Activated T-cell treated with anti-CD3 and anti-CD28 coated beads, Interleukin-2, amount 50 U/mL, for 24 hours (primary cell): ENCODE measurements around the gene EHMT1.

ENCODE experiments used
- DNase-seq: peaks from one replicate; pipeline ENCODE4 v3.0.0-alpha.2; 2020
- H3K27ac Mint-ChIP-seq: 2 replicates; pipeline ENCODE4 v1.8.0; 2020; ENCODE audit warnings: mild to moderate bottlenecking, mixed read lengths
- H3K27me3 Mint-ChIP-seq: 2 replicates; pipeline ENCODE4 v1.8.0; 2020; ENCODE audit warnings: mixed read lengths
- H3K36me3 Mint-ChIP-seq: 2 replicates; pipeline ENCODE4 v1.8.0; 2020; ENCODE audit warnings: low read depth, mixed read lengths
- H3K4me1 Mint-ChIP-seq: 2 replicates; pipeline ENCODE4 v1.8.0; 2020; ENCODE audit warnings: low read depth, mixed read lengths
- H3K4me3 Mint-ChIP-seq: 2 replicates; pipeline ENCODE4 v1.8.0; 2020; ENCODE audit warnings: mild to moderate bottlenecking, moderate library complexity, mixed read lengths
- H3K9me3 Mint-ChIP-seq: 2 replicates; pipeline ENCODE4 v1.8.0; 2020; ENCODE audit warnings: mixed read lengths

The EHMT1 gene

GRCh38 chr9:137618105-137619067, at the start of gene EHMT1:
EHMT1 (plus strand) TSS chr9:137619005; CDS start chr9:137619029, 24 bp downstream.
- H3K27me3 Mint-ChIP-seq, result no peaks in the 10 kb centered on the region
- H3K27ac Mint-ChIP-seq, result peak within 1 kb of the TSS; percentile 96
- no peaks in the 10 kb centered on the region for H3K9me3 Mint-ChIP-seq
- peaks cover 73% of the 10 kb centered on the region for H3K36me3 Mint-ChIP-seq
- peak; percentile 97 for DNase-seq
- peak within 1 kb of the TSS; percentile 87 for H3K4me3 Mint-ChIP-seq
- H3K4me1 Mint-ChIP-seq, result peaks cover 42% of the 10 kb centered on the region

DNA sequence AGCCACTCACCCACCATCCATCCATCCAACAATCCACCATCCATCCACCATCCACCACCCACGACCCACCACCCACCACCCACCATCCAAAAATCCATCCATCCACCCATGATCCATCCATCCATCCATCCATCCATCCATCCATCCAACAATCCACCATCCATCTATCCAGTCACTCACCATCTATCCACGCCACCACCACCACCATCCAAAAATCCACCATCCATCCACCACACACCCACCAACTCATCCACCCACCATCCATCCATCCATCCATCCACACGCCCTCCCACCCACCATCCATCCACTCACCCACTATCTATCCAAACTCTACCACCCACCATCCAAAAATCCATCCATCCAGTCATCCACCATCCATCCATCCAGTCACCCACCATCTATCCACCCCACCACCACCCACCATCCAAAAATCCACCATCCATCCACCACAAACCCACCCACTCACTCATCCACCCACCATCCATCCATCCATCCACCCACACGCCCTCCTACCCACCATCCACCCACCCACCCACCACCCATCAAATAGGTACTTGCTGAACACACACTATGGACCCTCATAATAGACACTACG, 49.1 kb upstream of the EHMT1 start:
- no peak overlapping the region for H3K4me3 Mint-ChIP-seq
- no peak overlapping the region for H3K27ac Mint-ChIP-seq
- H3K36me3 Mint-ChIP-seq, result peaks cover 45% of the 10 kb centered on the region
- no peak for DNase-seq
- peaks cover 14% of the 10 kb centered on the region for H3K4me1 Mint-ChIP-seq
- H3K9me3 Mint-ChIP-seq, result no peaks in the 10 kb centered on the region
- H3K27me3 Mint-ChIP-seq, result no peaks in the 10 kb centered on the region

DNA sequence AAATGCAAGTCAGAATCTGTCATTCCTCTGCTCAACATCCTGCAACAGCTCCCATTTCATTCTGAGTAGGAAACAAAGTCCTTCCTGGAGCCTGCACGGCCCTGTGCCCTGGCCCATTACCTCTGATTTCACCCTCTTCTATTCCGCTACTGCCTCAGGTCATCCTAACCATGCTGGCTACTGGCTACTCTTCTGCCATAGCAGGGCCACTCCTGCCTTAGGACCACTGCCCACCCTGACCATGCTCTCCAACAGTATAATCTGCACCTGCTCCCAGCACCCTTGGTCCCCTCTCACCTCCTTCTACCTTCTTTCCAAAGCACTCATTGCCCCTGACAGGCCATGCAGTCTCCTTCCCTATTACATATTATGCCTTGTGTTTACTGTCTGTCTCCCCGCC, 48.2 kb upstream of the EHMT1 start:
- Mint-ChIP-seq H3K9me3 (no peaks in the 10 kb centered on the region), H3K4me1 (peaks cover 22% of the 10 kb centered on the region), H3K4me3 (no peak overlapping the region), H3K27ac (no peak overlapping the region), H3K36me3 (peaks cover 50% of the 10 kb centered on the region), H3K27me3 (no peaks in the 10 kb centered on the region)
- DNase-seq, result no peak

- H3K9me3 Mint-ChIP-seq, result no peaks in the 10 kb centered on the region
- H3K4me1 Mint-ChIP-seq, result peaks cover 45% of the 10 kb centered on the region
- no peak for DNase-seq
- no peaks in the 10 kb centered on the region for H3K27me3 Mint-ChIP-seq
- peaks cover 68% of the 10 kb centered on the region for H3K36me3 Mint-ChIP-seq
- no peak overlapping the region for H3K27ac Mint-ChIP-seq
- H3K4me3 Mint-ChIP-seq, result no peak overlapping the region
These were observed 44.6 kb upstream of the EHMT1 start for GRCh38 chr9:137574192-137574591.

- Mint-ChIP-seq H3K27me3 (no peaks in the 10 kb centered on the region), H3K27ac (peak overlapping the region; percentile 72), H3K36me3 (peaks cover 70% of the 10 kb centered on the region), H3K4me1 (peaks cover 46% of the 10 kb centered on the region), H3K9me3 (no peaks in the 10 kb centered on the region), H3K4me3 (no peak overlapping the region)
- no peak for DNase-seq
These were observed 43.5 kb upstream of the EHMT1 start for GRCh38 chr9:137575364-137575715.

GRCh38 chr9:137575716-137576411, 42.9 kb upstream of the EHMT1 start:
- no peak for DNase-seq
- no peaks in the 10 kb centered on the region for H3K27me3 Mint-ChIP-seq
- H3K4me1 Mint-ChIP-seq, result peaks cover 40% of the 10 kb centered on the region
- H3K4me3 Mint-ChIP-seq, result peak overlapping the region; percentile 88
- peaks cover 70% of the 10 kb centered on the region for H3K36me3 Mint-ChIP-seq
- peak overlapping the region; percentile 72 for H3K27ac Mint-ChIP-seq
- no peaks in the 10 kb centered on the region for H3K9me3 Mint-ChIP-seq

- peaks cover 38% of the 10 kb centered on the region for H3K4me1 Mint-ChIP-seq
- peak; percentile 98 for DNase-seq
- peak within 1 kb of the TSS; percentile 88 for H3K4me3 Mint-ChIP-seq
- peak within 1 kb of the TSS; percentile 87 for H3K27ac Mint-ChIP-seq
- no peaks in the 10 kb centered on the region for H3K9me3 Mint-ChIP-seq
- H3K27me3 Mint-ChIP-seq, result no peaks in the 10 kb centered on the region
- peaks cover 80% of the 10 kb centered on the region for H3K36me3 Mint-ChIP-seq
These were observed 40.1 kb upstream of the EHMT1 start, which contains the start of gene DPH7 for GRCh38 chr9:137578518-137579258. DPH7 (minus strand) TSS chr9:137578925; CDS start chr9:137578777, 148 bp downstream.

- Mint-ChIP-seq H3K4me3 (peak overlapping the region; percentile 88), H3K4me1 (peaks cover 38% of the 10 kb centered on the region), H3K27me3 (no peaks in the 10 kb centered on the region), H3K27ac (peak overlapping the region; percentile 87), H3K36me3 (peaks cover 80% of the 10 kb centered on the region), H3K9me3 (no peaks in the 10 kb centered on the region)
- peak; percentile 46 for DNase-seq
These were observed 39.6 kb upstream of the EHMT1 start for GRCh38 chr9:137579259-137579604.

- Mint-ChIP-seq H3K36me3 (peaks cover 80% of the 10 kb centered on the region), H3K9me3 (no peaks in the 10 kb centered on the region), H3K27me3 (no peaks in the 10 kb centered on the region), H3K27ac (peak overlapping the region; percentile 52), H3K4me1 (peaks cover 32% of the 10 kb centered on the region), H3K4me3 (no peak overlapping the region)
- no peak for DNase-seq
These were observed 38.4 kb upstream of the EHMT1 start for GRCh38 chr9:137580209-137580953.

GRCh38 chr9:137580954-137581322, 37.9 kb upstream of the EHMT1 start:
- peaks cover 80% of the 10 kb centered on the region for H3K36me3 Mint-ChIP-seq
- peaks cover 27% of the 10 kb centered on the region for H3K4me1 Mint-ChIP-seq
- no peak for DNase-seq
- H3K4me3 Mint-ChIP-seq, result no peak overlapping the region
- no peak overlapping the region for H3K27ac Mint-ChIP-seq
- H3K9me3 Mint-ChIP-seq, result no peaks in the 10 kb centered on the region
- no peaks in the 10 kb centered on the region for H3K27me3 Mint-ChIP-seq

DNA sequence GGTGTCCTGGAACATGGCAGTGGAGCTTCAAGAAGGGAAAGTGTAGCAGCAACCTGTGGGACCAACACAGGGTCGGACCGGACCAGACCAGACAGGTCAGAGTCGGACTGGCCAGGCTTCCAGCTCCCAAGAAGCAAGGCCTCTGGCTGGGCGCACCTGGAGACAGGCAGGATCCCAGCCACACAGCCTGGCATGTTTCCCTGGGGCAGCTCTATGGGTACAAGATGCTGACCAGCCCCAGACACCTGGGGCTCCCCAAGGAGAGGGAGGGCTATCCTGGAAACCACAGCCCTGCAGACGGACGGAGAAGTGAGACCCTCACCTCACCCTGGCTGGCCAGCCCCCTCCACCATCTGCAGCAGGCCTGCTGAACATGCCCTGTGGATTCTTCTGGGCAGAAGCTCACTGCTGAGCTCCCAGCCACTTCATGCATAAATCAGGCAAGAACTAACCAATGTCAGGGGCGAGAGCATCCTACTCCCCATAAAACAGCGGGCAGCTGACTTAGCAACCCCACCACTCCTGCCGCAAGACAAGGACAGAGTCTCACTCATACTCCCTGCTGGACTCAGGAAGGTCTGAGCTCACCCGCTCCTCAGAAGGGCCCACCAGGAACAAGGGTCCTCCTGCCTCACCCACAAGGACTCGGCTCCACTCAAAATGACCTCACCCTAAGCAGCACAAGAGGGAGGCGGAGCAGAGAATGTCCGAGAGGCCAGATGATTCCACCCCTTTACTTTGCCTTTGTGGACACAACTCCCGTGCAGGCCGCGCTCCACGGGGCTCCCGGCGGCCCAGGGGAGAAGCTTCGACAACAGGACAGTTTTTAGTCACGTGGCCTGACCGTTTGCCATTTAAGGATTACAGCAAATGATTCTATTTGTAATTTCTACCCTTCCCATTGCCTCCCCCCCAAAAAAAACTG, 37.2 kb upstream of the EHMT1 start:
- Mint-ChIP-seq H3K36me3 (peaks cover 80% of the 10 kb centered on the region), H3K9me3 (no peaks in the 10 kb centered on the region), H3K4me1 (peaks cover 22% of the 10 kb centered on the region), H3K27ac (no peak overlapping the region), H3K4me3 (no peak overlapping the region), H3K27me3 (no peaks in the 10 kb centered on the region)
- DNase-seq, result no peak

- DNase-seq, result no peak
- H3K4me1 Mint-ChIP-seq, result peaks cover 15% of the 10 kb centered on the region
- H3K9me3 Mint-ChIP-seq, result no peaks in the 10 kb centered on the region
- H3K27me3 Mint-ChIP-seq, result no peaks in the 10 kb centered on the region
- H3K36me3 Mint-ChIP-seq, result peaks cover 80% of the 10 kb centered on the region
- no peak overlapping the region for H3K27ac Mint-ChIP-seq
- H3K4me3 Mint-ChIP-seq, result no peak overlapping the region
These were observed 36.4 kb upstream of the EHMT1 start for GRCh38 chr9:137582286-137582860.

GRCh38 chr9:137583347-137583746, 35.5 kb upstream of the EHMT1 start:
- Mint-ChIP-seq H3K27ac (peak overlapping the region; percentile 38), H3K9me3 (no peaks in the 10 kb centered on the region), H3K4me3 (no peak overlapping the region), H3K4me1 (peaks cover 17% of the 10 kb centered on the region), H3K36me3 (peaks cover 84% of the 10 kb centered on the region), H3K27me3 (no peaks in the 10 kb centered on the region)
- DNase-seq, result no peak
